NCI-H1417 (cell line): ENCODE measurements around the gene ASMTL.
"Not testable (repeated sequence)": the region's sequence is repeated elsewhere in the genome, so short reads cannot be mapped to it uniquely, and the experiment has no call there.

Experiments
- DNase-seq, 3 experiments: peaks; one replicate each; lab custom pipeline; 2025; lab: John Stamatoyannopoulos, UW

ASMTL gene

DNA sequence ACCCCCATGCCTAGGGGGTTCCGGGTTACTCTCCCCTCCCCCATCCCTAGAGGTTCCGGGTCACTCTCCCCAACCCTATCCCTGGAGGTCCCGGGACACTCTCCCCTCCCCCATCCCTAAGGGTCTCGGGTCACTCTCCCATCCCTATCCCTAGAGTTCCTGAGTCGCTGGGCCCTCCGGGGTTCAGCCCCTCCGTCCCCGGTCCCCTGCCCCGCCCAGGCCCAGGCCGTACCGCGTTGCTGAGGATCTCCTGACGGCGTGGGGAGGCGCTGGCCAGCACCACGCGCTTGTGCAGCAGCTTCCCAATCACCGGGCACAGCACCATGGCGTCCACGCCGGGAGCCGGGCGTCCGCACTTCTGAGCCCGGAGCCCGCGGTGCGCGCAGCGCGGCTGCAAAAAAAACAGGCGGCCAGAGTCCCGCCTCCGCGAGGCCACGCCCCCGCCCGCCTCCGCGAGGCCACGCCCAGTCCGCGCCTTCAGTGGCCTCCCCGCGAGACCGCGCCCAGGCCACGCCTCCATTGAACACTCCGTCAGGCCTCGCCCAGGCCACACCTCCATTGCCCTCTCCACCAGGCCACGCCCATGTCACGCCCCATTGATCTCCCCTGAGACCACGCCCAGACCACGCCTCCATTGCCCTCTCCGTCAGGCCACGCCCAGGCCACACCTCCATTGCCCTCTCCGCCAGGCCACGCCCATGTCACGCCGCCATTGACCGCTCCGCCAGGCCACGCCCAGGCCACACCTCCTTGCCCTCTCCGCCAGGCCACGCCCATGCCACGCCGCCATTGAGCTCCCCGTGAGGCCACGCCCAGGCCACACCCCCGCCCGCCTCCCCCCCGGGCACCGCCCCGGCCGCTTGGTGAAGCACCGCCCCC is at the start of gene ASMTL:
ASMTL (minus strand) TSS at position 394 of the 879 bp plus-strand sequence; CDS start at position 325, 69 bp downstream.
- no peak for DNase-seq

- DNase-seq, result no peak
Observed at GRCh38 chrX:1502241-1502640, 49.5 kb upstream of the ASMTL start.

DNA sequence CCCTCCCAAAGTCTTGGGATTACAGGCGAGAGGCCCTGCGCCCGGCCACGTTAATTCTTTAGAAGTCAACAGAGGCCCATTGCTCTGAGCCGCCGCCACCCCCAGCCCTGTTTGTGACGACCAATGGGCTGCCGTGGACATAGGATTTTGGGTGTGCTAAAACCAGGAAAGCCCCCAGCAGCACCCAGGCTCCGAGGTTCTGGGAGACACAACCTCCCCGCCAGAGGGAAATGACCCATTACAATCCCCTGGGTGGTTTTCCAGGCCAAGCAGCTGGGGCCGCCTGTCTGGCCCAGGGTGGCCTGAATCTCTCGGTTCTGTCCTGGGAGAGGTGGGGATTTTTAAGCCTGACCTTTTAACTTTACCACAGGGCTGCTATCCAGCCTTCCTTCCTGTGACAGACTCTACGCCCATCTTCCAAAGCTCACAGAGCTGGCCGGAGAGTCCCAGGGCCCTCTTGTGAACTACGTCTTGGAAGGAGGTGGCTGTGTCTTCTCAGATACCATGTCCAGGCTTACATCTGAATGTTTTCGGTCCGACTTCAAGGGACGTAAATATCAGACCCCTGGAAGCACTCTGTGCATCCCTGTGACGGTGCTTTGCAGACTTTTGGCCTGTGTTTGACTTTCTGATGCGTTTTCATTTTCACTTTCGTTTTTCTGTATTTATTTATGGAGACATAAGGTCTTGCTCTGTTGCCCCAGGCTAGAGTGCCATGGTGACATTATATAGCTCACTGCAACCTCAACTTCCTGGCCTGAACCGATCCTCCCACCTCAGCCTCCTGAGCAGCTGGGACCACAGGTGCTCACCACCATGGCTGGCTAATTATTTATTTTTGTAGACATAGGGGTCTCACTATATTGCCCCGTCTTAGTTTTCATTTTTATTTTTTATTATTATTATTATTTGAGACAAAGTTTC is 48.3 kb upstream of the ASMTL start:
- no peak for DNase-seq

DNA sequence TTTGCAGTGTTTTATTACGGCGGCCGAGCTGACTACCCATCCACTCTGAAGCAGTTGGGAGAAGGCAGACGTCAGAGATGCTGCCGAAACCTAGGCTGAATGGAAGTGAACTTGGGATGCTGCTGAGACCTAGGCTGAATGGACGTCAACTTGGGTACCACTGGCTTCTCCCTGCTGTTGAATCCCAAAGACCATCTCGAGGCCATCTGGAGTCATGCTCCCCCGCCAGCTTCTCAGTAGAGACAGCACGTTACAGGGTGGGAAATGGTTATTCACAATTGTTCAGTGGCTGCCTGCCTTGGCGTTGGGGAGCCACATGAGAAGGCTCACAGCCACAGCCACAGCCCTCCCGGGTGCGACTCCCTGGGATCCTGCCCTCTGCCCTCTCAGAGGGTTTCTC is 43.4 kb upstream of the ASMTL start:
- no peak for DNase-seq

DNA sequence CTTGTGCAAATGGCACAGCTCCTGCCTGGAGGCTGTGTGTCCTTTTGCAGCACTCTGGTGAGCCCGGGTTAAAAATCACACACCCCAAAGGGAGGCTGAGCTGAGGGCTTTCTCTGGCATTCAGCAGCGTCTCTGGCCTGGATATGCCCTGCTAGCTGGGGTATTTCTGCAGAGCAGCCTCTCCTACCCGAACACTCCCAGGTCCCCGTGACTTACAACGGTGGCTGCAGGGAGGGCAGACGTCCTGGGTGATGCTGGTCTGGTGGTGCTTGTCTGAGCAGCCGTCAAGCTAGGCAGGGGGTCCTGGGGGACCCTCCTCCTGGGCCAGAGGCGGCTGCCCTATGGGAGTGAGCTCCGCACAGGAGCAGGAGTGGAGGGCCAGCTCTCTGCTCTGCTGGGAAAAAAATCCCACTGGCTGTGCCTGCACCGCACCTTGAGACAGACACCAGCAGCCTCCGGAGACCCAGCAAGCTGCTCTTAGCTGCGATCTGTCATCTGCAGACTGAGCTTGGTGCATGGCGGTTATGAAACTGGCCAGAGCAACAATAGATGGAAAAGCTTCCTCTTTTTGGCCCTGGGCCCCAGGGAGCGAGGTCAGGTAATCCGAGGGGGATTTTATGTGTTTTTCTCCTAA is 41.3 kb upstream of the ASMTL start:
- no peak for DNase-seq

DNA sequence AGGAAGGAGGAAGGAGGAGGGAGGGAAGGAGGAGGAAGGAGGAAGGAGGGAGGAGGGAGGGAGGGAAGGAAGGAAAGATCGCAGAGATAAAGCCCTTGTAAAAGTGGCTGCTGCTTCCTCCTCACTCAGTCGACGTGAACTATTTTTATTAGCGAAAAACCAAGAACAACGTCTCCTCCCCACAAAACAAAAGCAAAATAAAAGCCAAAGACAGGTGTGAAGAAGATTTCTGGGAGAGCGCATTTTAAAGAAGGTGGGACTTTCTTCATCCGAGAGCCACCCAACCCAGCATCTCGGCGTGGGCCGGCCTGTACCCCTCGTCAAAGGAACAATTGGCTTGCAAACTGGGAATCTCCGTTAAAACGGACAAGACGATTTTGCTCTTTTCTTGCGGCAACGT is 40.7 kb upstream of the ASMTL start:
- DNase-seq, result no peak

DNA sequence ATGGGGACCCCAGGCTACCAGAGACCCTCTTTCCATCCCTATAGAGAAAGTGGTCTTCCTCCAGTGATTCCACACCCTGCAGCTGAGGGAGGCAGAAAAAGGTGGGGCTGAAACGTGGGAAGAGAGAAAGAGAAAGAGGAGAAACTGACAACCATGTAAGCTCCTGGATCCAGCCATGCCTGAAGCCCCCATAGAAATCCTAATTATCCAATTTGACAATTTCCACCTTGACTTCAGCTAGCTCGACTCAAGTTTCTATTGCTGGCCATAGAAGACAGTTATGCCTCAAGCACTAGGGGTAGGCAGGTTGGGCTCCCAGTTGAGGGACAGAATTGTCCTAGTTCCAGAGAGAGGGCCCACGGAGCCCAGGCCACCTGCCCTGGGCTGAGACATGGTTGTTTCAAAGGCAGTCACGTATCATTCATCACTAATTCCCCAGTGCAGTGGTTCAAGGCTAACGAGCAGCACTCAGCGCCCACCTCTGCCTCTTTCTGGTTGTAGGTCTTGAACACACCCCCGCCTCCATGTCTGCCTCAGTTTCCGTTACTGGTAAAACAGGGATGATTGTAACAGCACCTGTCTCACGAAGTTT is 39.8 kb upstream of the ASMTL start:
- DNase-seq, result no peak

- DNase-seq, result no peak
Observed at GRCh38 chrX:1491851-1492349, 39.2 kb upstream of the ASMTL start.

DNA sequence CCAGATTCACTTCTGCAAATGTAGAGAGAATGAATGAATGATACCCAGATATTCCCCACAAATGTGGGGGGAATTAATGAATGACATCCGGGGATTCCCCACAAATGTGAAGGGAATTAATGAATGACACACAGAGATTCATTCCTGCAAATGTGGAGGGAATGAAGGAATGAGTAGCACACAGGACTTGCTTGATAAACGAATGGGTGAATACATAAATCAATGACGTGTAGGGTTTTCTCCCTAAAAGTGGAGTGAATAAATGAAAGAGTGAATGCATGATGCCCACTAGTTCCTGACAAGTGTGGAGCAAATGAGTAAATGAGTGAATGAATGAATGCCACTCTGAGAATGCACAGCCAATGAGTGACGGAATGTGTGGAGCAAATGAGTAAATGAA is 38.5 kb upstream of the ASMTL start:
- not testable (repeated sequence) for DNase-seq

DNA sequence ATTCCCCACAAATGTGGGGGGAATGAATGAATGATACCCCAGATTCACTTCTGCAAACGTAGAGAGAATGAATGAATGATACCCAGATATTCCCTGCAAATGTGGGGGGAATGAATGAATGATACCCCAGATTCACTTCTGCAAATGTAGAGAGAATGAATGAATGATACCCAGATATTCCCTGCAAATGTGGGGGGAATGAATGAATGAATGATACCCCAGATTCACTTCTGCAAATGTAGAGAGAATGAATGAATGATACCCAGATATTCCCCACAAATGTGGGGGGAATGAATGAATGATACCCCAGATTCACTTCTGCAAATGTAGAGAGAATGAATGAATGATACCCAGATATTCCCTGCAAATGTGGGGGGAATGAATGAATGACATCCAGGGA is 38.0 kb upstream of the ASMTL start:
- DNase-seq, result not testable (repeated sequence)

- DNase-seq, result not testable (repeated sequence)
Observed at GRCh38 chrX:1489354-1489753, 36.6 kb upstream of the ASMTL start.

DNA sequence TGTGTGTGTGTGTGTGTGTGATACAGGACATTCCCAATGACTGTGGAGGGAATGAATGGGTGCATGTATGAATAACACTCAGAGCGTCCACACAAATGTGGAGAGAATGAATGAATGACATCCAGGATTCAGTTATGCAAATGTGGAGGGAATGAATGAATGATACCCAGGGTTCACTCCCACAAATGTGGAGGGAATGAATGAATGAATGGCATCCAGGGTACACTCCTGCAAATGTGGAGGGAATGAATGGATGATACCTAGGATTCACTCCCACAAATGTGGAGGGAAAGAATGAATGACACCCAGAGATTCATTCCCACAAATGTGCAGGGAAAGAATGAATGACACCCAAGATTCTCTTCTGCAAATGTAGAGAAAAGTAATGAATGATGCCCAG is 36.0 kb upstream of the ASMTL start:
- no peak for DNase-seq

DNA sequence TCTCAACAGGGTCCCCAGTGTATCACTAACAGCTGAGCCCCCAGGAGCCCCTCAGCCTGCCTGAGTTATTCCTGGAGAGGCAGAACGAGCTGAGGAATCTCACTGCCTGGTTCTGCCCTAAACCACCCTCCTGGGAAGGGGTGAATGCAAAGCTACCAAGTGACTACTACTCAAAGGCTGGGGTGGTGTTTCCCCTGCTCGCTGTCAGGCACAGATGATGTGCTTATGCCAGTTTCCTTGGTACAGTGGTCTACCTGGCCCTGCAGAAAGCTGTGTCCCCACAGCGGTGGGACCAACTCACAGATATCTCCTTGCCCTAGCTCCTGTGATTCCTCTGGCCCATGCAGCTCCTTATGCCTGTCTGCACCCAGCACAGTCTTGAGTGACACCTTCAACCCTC is 35.4 kb upstream of the ASMTL start:
- DNase-seq, result no peak

DNA sequence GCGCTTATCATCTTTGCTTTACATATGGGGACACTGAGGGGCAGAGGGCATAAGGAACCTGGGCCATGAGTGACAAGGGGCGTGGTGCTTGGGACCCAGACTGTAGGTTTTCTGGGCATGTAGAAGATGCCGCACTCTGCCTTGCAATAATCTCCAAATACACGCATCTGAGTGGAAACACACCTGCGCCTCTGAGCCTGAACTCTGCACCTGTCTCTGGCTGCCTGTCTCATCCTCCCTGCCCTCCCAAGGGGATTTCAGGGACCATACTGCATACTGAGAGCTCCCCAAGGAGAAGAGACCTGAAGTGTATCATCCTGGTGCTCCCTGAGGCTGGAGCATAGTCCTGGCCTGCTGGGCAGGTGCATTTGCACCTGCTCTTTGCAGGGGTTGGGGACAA is 34.7 kb upstream of the ASMTL start:
- DNase-seq, result no peak

GRCh38 chrX:1486749-1487361 is 34.1 kb upstream of the ASMTL start:
- no peak for DNase-seq

- no peak for DNase-seq
Observed at GRCh38 chrX:1486177-1486576, 33.5 kb upstream of the ASMTL start.

DNA sequence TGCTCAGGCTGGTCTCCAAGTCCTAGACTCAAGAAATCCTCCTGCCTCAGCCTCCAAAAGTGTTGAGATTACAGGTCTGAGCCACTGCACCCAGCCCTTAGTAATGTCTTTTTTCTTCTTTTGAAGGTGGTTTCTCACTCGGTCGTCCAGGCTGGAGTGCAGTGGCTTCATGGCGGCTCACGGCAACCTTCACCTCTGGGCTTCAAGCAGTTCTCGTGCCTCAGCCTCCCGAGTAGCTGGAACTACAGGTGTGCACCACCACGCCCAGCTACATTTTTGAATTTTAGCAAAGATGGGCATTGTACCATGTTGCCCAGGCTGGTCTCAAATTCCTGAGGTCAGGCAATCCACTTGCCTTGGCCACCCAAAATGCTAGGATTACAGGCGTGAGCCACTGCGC is 32.3 kb upstream of the ASMTL start:
- DNase-seq, result no peak

DNA sequence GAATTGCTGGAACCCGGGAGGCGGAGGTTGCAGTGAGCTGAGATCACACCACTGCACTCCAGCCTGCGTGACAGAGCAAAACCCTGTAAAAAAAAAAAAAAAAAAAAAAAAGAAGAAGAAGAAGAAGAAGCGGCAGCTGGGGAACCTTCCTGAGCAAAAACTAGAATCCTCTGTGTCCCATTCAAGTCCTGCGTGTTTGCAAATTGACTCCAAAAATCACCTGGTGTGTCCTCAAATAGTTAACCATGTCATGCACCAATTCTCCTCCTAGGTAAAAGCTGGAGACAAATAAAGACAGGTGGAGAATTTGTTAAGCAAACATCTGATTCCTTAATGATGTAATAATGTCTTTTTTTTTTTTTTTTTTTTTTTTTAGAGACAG is 31.9 kb upstream of the ASMTL start:
- no peak for DNase-seq

DNA sequence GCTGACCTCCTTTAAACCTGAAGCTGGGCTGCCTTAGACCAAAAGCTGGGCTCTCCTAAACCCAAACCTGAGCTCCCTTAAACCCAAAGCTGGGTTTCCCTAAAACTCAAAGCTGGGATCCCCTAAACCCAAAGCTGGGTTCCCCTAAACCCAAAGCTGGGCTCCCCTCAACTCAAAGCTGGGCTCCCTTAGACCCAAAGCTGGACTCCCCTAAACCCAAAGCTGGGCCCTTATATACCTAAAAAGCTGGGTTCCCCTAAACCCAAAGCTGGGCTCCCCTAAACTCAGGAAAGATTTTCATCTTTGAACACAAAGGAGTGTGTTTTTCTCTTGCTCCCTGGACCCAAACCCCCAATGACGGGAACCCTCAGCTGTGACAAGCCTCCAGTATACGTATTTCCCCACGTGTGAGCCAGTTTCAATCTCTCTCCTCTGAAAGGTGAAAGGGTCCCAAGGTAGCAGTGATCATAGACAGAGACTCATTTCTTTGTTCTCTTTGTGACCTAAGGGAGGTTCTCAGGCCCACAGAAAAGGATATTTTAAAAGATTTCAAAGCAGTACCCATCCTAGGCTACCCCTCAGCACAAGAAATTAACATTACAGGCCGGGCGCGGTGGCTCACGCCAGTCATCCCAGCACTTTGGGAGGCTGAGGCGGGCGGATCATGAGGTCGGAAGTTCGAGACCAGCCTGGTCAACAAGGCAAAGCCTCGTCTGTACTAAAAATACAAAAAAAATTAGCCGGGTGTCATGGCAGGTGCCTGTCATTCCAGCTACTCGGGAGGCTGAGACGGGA is 31.3 kb upstream of the ASMTL start:
- no peak for DNase-seq

- not testable (repeated sequence) for DNase-seq
Observed at GRCh38 chrX:1482530-1482928, 29.8 kb upstream of the ASMTL start.
